HepG2 (cell line): Measurements from ENCODE around the gene GRB2. TPM values are rescaled to one million over a fixed set of nuclear protein-coding genes. Genes with fewer than 3 reads are reported as not detected.

Experiments used
- AGO2 ChIP-seq: fragments of 200-400 bp; formaldehyde crosslinking; optimal IDR thresholded peaks from 2 replicates; pipeline ENCODE3; 2017; ENCODE audit warnings: mild to moderate bottlenecking, low read depth, low read length, moderate library complexity
- BRCA1 ChIP-seq: sonication (generic); formaldehyde crosslinking; IDR thresholded peaks from 2 replicates; pipeline ENCODE4 v1.4.0; 2020; ENCODE audit warnings: missing genetic modification reagents
- CHD2 ChIP-seq: IDR thresholded peaks from 2 replicates; pipeline ENCODE4 v1.6.1; 2011; ENCODE audit warnings: low read depth, low read length, improper control_type of control experiment
- FOXO1 ChIP-seq: sonication (generic); formaldehyde crosslinking; IDR thresholded peaks from 2 replicates; pipeline ENCODE4 v1.4.0; 2020; ENCODE audit warnings: missing genetic modification reagents
- JUND ChIP-seq: sonication (generic); formaldehyde crosslinking; IDR thresholded peaks from 2 replicates; pipeline ENCODE4 v1.8.0; 2022; ENCODE audit warnings: mild to moderate bottlenecking, missing genetic modification reagents
- POLR2A ChIP-seq, 2 experiments: IDR thresholded peaks; 2 replicates each; pipeline ENCODE4 v1.6.1; 2011; ENCODE audit warnings: low read depth in 2 of 2, low read length in 2 of 2, mild to moderate bottlenecking in 1 of 2, moderate library complexity in 1 of 2; ENCODE audit not compliant: insufficient read depth in 1 of 2
- SRF ChIP-seq: IDR thresholded peaks from 2 replicates; pipeline ENCODE4 v1.6.1; 2011; ENCODE audit warnings: mild to moderate bottlenecking, low read depth, low read length, moderate library complexity
- ZBTB20 ChIP-seq: sonication (generic); formaldehyde crosslinking; IDR thresholded peaks from 2 replicates; pipeline ENCODE4 v1.8.1; 2023; ENCODE audit warnings: missing genetic modification reagents, low read depth, mild to moderate bottlenecking, borderline replicate concordance
- ZBTB49 ChIP-seq: sonication (generic); formaldehyde crosslinking; IDR thresholded peaks from 2 replicates; pipeline ENCODE4 v1.4.0; 2020; ENCODE audit warnings: missing genetic modification reagents, borderline replicate concordance
- ZFP1 ChIP-seq: IDR thresholded peaks from 2 replicates; pipeline ENCODE4 v1.6.1; 2016
- ZFX ChIP-seq: sonication (generic); formaldehyde crosslinking; IDR thresholded peaks from 2 replicates; pipeline ENCODE4 v1.4.0; 2020; ENCODE audit warnings: mild to moderate bottlenecking, low read depth, missing genetic modification reagents, moderate library complexity
- ZNF10 ChIP-seq: sonication (generic); formaldehyde crosslinking; IDR thresholded peaks from 2 replicates; pipeline ENCODE4 v1.4.0; 2020; ENCODE audit warnings: mild to moderate bottlenecking, low read depth, missing genetic modification reagents, borderline replicate concordance
- ZNF777 ChIP-seq: sonication (generic); formaldehyde crosslinking; IDR thresholded peaks from 2 replicates; pipeline ENCODE4 v1.4.0; 2020; ENCODE audit warnings: missing genetic modification reagents
- polyA plus RNA-seq, 8 experiments: library from polyadenylated mRNA; depleted of rRNA in 3 of 8; stranded (reverse) in 7 of 8; unstranded in 1 of 8; fragments of >200 nt; fragmentation: Illumina TruSeq in 4 of 8; extraction: Trizol in 4 of 8; gene quantifications; 2 replicates each; pipeline versions ENCODE4 v1.2.1 to v1.2.3, GENCODE V29; 2011 to 2016; ENCODE audit warnings: low read depth in 4 of 8, missing spikeins in 1 of 8, mixed read lengths in 1 of 8; ENCODE audit not compliant: insufficient read depth in 1 of 8
- total RNA-seq, 5 experiments: library from RNA; depleted of rRNA; stranded (reverse); fragments of >200 nt; fragmentation: Illumina TruSeq; extraction: Trizol; gene quantifications; 2 replicates each; pipeline ENCODE4 v1.2.3, GENCODE V29; 2016; ENCODE audit warnings: low read depth in 1 of 5
- TF ChIP-seq, protein P1 (sequence below): sonication (generic); formaldehyde crosslinking; IDR thresholded peaks from 2 replicates; pipeline ENCODE4 v1.5.0; 2020; ENCODE audit warnings: mild to moderate bottlenecking, missing genetic modification reagents, borderline replicate concordance
- TF ChIP-seq, protein P2 (sequence below): sonication (generic); formaldehyde crosslinking; IDR thresholded peaks from 2 replicates; pipeline ENCODE4 v1.5.0; 2020; ENCODE audit warnings: missing genetic modification reagents

Gene GRB2
- total and polyA plus RNA-seq, 2 of the 13 experiments (the other 11 are each of a cell fraction or from before 2014, with no cell fraction given): 84.6 to 92.3 TPM

- TF ChIP-seq ZBTB20 (CRISPR knock-in tag) (no peak; the same call in 1 of the 2 replicates), ZNF777 (CRISPR knock-in tag) (0 out of 2 replicates have a peak, but pooled peaks have one; percentile 5), POLR2A (IDR thresholded peaks at IDR 0.05; ENCODE audit: insufficient read depth in 1 of 2, low read depth in 2 of 2, low read length in 2 of 2) (peak; percentile 69 to 73; a peak in 3 of 4 replicates), BRCA1 (no peak), SRF (no peak), AGO2 (no peak), ZFP1 (CRISPR knock-in tag) (peak; percentile 57), ZBTB49 (no peak), ZFX (peak; percentile 85), FOXO1 (peak; percentile 96), CHD2 (no peak), JUND (0 out of 2 replicates have a peak, but pooled peaks have one; percentile 33), ZNF10 (CRISPR knock-in tag) (no peak)
- TF ChIP-seq, protein P1, sequence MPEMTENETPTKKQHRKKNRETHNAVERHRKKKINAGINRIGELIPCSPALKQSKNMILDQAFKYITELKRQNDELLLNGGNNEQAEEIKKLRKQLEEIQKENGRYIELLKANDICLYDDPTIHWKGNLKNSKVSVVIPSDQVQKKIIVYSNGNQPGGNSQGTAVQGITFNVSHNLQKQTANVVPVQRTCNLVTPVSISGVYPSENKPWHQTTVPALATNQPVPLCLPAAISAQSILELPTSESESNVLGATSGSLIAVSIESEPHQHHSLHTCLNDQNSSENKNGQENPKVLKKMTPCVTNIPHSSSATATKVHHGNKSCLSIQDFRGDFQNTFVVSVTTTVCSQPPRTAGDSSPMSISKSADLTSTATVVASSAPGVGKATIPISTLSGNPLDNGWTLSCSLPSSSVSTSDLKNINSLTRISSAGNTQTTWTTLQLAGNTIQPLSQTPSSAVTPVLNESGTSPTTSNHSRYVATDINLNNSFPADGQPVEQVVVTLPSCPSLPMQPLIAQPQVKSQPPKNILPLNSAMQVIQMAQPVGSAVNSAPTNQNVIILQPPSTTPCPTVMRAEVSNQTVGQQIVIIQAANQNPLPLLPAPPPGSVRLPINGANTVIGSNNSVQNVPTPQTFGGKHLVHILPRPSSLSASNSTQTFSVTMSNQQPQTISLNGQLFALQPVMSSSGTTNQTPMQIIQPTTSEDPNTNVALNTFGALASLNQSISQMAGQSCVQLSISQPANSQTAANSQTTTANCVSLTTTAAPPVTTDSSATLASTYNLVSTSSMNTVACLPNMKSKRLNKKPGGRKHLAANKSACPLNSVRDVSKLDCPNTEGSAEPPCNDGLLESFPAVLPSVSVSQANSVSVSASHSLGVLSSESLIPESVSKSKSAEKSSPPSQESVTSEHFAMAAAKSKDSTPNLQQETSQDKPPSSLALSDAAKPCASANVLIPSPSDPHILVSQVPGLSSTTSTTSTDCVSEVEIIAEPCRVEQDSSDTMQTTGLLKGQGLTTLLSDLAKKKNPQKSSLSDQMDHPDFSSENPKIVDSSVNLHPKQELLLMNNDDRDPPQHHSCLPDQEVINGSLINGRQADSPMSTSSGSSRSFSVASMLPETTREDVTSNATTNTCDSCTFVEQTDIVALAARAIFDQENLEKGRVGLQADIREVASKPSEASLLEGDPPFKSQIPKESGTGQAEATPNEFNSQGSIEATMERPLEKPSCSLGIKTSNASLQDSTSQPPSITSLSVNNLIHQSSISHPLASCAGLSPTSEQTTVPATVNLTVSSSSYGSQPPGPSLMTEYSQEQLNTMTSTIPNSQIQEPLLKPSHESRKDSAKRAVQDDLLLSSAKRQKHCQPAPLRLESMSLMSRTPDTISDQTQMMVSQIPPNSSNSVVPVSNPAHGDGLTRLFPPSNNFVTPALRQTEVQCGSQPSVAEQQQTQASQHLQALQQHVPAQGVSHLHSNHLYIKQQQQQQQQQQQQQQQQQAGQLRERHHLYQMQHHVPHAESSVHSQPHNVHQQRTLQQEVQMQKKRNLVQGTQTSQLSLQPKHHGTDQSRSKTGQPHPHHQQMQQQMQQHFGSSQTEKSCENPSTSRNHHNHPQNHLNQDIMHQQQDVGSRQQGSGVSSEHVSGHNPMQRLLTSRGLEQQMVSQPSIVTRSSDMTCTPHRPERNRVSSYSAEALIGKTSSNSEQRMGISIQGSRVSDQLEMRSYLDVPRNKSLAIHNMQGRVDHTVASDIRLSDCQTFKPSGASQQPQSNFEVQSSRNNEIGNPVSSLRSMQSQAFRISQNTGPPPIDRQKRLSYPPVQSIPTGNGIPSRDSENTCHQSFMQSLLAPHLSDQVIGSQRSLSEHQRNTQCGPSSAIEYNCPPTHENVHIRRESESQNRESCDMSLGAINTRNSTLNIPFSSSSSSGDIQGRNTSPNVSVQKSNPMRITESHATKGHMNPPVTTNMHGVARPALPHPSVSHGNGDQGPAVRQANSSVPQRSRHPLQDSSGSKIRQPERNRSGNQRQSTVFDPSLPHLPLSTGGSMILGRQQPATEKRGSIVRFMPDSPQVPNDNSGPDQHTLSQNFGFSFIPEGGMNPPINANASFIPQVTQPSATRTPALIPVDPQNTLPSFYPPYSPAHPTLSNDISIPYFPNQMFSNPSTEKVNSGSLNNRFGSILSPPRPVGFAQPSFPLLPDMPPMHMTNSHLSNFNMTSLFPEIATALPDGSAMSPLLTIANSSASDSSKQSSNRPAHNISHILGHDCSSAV: 0 out of 2 replicates have a peak, but pooled peaks have one; percentile 51
- TF ChIP-seq, protein P2, sequence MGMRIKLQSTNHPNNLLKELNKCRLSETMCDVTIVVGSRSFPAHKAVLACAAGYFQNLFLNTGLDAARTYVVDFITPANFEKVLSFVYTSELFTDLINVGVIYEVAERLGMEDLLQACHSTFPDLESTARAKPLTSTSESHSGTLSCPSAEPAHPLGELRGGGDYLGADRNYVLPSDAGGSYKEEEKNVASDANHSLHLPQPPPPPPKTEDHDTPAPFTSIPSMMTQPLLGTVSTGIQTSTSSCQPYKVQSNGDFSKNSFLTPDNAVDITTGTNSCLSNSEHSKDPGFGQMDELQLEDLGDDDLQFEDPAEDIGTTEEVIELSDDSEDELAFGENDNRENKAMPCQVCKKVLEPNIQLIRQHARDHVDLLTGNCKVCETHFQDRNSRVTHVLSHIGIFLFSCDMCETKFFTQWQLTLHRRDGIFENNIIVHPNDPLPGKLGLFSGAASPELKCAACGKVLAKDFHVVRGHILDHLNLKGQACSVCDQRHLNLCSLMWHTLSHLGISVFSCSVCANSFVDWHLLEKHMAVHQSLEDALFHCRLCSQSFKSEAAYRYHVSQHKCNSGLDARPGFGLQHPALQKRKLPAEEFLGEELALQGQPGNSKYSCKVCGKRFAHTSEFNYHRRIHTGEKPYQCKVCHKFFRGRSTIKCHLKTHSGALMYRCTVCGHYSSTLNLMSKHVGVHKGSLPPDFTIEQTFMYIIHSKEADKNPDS: peak; percentile 88; the same call in 1 of the 2 replicates
These were observed 110.0 kb downstream of the GRB2 start (continued) for GRCh38 chr17:75295201-75296158.
